ENCODE results near the gene NIN.

DNA sequence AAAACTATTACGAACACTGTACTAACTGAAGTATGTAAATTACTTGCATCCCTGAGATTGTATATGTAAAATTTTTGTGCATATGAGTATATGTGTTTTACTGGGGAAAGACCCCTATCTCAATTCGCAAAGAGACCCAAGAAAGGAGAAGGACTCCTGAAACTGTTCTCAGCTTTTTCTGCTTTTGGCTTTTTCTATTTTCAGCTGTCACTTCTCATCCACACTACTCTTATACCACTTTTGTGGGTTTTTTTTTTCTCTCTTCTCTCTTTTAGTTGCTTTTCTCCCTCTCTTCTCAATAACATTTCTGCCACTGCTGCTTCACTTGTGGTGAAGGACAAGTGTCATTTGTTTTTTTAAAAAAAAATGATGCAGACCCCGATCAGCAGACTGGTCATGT, 39.8 kb downstream of the NIN start:
- TF ChIP-seq, protein P1, sequence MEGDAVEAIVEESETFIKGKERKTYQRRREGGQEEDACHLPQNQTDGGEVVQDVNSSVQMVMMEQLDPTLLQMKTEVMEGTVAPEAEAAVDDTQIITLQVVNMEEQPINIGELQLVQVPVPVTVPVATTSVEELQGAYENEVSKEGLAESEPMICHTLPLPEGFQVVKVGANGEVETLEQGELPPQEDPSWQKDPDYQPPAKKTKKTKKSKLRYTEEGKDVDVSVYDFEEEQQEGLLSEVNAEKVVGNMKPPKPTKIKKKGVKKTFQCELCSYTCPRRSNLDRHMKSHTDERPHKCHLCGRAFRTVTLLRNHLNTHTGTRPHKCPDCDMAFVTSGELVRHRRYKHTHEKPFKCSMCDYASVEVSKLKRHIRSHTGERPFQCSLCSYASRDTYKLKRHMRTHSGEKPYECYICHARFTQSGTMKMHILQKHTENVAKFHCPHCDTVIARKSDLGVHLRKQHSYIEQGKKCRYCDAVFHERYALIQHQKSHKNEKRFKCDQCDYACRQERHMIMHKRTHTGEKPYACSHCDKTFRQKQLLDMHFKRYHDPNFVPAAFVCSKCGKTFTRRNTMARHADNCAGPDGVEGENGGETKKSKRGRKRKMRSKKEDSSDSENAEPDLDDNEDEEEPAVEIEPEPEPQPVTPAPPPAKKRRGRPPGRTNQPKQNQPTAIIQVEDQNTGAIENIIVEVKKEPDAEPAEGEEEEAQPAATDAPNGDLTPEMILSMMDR (conservative IDR thresholded peaks at IDR 0.05), result no peak
- no peak for TF ChIP-seq EZH2 (IDR thresholded peaks at IDR 0.05; ENCODE audit: low read depth)
